Natural killer cell (primary cell): ENCODE measurements around the gene LAMA5. TPM values are rescaled to one million over a fixed set of nuclear protein-coding genes. Genes with fewer than 3 reads are reported as not detected.
A peak's percentile ranks its signal among the peaks of the same experiment; 100 is the strongest.

Experiments used
- ATAC-seq, 3 donors: fragments of 150-1000 bp in 2 of 3; fragments of 200-7000 bp in 1 of 3; cut with Tn5 transposase; 1 replicate in 1 of 3; 2 replicates in 2 of 3; pipeline ENCODE4 v1.10.0; 2021; ENCODE audit warnings: mild to moderate bottlenecking in 2 of 3, moderate library complexity in 2 of 3
- DNase-seq, 2 donors: peaks; one replicate each; pipeline versions ENCODE4 v3.0.0 to v3.0.0-alpha.2; 2013 to 2021; ENCODE audit warnings: mixed read lengths in 1 of 2
- H3K27ac ChIP-seq: one replicate; pipeline ENCODE4 v1.5.1; 2013; ENCODE audit warnings: mild to moderate bottlenecking, low read length
- H3K27me3 ChIP-seq: one replicate; pipeline ENCODE4 v1.6.1; 2013; ENCODE audit warnings: low read length; ENCODE audit not compliant: control insufficient read depth, insufficient read depth
- H3K36me3 ChIP-seq: one replicate; pipeline ENCODE4 v1.6.1; 2013; ENCODE audit warnings: low read length; ENCODE audit not compliant: control insufficient read depth, insufficient read depth
- H3K4me1 ChIP-seq: one replicate; pipeline ENCODE4 v1.6.1; 2013; ENCODE audit warnings: low read length; ENCODE audit not compliant: control insufficient read depth, insufficient read depth
- H3K4me3 ChIP-seq: one replicate; pipeline ENCODE4 v1.5.1; 2013; ENCODE audit warnings: low read length
- H3K9me3 ChIP-seq: one replicate; pipeline ENCODE4 v1.6.1; 2013; ENCODE audit warnings: low read length; ENCODE audit not compliant: control insufficient read depth, insufficient read depth
- H3K27ac Mint-ChIP-seq, 2 donors: one replicate each; pipeline ENCODE4 v1.8.0; 2022; ENCODE audit warnings: mild to moderate bottlenecking in 2 of 2, mixed read lengths in 2 of 2, moderate library complexity in 1 of 2
- H3K27me3 Mint-ChIP-seq, 2 donors: one replicate each; pipeline ENCODE4 v1.8.0; 2022; ENCODE audit warnings: low read depth in 2 of 2, mixed read lengths in 2 of 2
- H3K36me3 Mint-ChIP-seq: one replicate; pipeline ENCODE4 v1.8.0; 2022; ENCODE audit warnings: mixed read lengths
- H3K4me1 Mint-ChIP-seq, 2 donors: one replicate each; pipeline ENCODE4 v1.8.0; 2022; ENCODE audit warnings: mixed read lengths in 2 of 2
- H3K4me3 Mint-ChIP-seq: one replicate; pipeline ENCODE4 v1.8.0; 2022; ENCODE audit warnings: mild to moderate bottlenecking, moderate library complexity, mixed read lengths
- H3K9me3 Mint-ChIP-seq, 2 donors: one replicate each; pipeline ENCODE4 v1.8.0; 2022; ENCODE audit warnings: mixed read lengths in 2 of 2
- WGBS: methylation state at CpG from one replicate; pipeline ENCODE4 v1.1.7; 2013; ENCODE audit warnings: missing lambda C conversion rate; ENCODE audit not compliant: insufficient coverage; 5-methylcytosine and 5-hydroxymethylcytosine counted together
- intact Hi-C: fragments of 100-400 bp; cut with micrococcal nuclease; formaldehyde crosslinking; loops from one replicate; pipeline ENCODE4 v1.14.2; 2022
- total RNA-seq, 4 donors: library from RNA; stranded (reverse); fragments of 120-200 nt in 1 of 4; gene quantifications; one replicate each; pipeline versions ENCODE4 v1.2.3 to v1.2.4, GENCODE V29; 2013 to 2022
- TF ChIP-seq, protein P1 (sequence below): fragments of 200-600 bp; IDR thresholded peaks from one replicate; pipeline ENCODE4 v1.8.0; 2022; ENCODE audit warnings: antibody characterized with exemption

The LAMA5 gene
- total RNA-seq, 3 donors from 2014 or later (not counting 1 experiment from before 2014, with no cell fraction given), result 1.0 to 4.3 (median 1.4) TPM

DNA sequence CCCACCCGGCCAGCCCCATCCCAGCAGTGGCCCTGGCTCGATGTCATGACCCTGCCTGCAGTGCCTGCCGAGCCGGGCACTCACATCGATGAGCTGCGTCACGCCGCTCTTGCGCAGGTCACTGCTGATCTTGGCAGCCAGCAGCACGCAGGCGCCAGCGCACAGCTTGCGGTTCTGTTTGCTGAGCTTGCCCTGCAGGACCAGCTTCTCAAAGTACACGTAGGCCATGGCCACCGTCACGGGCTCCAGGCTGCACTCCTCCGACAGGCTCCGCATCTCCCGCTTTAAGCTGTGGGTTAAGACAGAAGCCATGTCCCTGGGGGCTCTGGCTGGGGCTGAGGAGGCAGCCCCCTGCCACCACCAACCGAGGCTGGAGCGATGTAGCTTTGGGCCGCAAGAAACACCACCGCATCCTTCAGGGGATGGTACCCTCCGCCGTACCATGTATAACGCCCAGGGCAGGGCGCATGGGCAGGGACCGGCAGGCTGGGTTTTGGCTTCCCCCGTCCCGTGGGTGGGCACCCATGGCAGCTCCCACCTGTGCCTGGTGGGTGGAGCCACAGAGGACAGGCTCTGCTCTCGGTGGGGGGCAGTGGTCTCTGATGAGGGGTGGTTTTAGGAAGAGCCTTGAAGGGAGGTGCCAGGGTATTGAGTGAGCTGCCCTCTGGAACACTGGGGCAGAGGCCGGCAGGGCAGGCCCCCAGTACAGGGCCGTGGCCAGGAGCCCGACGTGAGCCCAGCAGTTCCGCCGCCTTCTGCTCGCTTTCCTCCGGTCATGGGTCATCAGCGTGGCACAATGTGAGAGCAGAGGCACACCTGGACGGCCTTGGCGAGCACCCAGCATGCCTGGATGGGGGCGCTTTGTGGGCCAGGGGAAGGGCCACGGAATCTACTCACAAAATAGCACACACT, 24.3 kb upstream of the LAMA5 start:
- 95% methylated on average over 44 of the region's 44 CpGs for WGBS

DNA sequence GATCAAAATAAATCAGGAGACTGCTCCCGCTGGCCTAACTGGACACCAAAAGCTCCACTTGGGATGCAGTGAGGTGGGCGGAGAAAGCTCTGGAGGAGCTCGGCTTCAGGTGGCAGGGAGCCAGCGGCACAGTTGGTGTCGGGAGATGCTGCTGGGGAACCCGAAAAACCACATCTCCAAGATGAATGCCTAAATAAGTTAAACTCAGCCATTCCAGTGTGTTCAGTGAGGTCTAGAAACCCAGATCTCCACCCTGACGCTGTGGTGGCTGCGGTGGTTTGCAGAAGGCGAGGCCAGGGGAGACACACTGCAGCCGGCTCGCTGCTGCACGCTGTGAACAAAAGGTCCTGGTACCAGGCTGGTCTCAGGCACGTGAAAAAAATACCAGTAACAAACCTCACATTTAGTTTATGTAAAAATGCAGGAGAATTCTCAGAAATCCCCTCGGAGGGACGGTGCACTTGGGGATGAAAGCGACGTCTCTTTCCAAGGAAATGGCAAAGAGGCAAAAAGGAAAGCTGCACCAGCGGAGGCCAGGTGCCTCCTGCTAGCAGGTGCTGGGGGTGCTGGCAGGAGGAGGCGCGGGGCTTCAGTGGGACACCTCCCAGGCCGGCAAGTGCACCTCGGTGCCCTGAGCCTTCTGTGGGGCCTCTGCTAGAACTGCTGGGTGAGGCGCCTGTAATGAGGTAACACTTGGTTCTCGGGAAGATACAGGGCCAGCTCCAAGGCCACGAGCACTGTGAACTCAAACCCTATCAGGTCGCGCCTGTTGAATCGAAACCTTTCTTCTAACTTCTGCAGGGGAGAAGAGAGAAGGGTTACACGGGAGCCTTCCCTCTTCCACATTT, 23.4 kb upstream of the LAMA5 start:
- H3K27me3 Mint-ChIP-seq, result no peaks in the 10 kb centered on the region
- Histone ChIP-seq H3K27ac (no peak overlapping the region), H3K36me3 (peaks cover 27% of the 10 kb centered on the region), H3K27me3 (no peaks in the 10 kb centered on the region), H3K4me3 (no peak overlapping the region), H3K9me3 (no peaks in the 10 kb centered on the region), H3K4me1 (peaks cover 22% of the 10 kb centered on the region)
- DNase-seq, result no peak
- H3K36me3 Mint-ChIP-seq, result no peaks in the 10 kb centered on the region
- no peak overlapping the region for H3K4me3 Mint-ChIP-seq
- intact Hi-C loops, result no loop called here
- TF ChIP-seq, protein P1, sequence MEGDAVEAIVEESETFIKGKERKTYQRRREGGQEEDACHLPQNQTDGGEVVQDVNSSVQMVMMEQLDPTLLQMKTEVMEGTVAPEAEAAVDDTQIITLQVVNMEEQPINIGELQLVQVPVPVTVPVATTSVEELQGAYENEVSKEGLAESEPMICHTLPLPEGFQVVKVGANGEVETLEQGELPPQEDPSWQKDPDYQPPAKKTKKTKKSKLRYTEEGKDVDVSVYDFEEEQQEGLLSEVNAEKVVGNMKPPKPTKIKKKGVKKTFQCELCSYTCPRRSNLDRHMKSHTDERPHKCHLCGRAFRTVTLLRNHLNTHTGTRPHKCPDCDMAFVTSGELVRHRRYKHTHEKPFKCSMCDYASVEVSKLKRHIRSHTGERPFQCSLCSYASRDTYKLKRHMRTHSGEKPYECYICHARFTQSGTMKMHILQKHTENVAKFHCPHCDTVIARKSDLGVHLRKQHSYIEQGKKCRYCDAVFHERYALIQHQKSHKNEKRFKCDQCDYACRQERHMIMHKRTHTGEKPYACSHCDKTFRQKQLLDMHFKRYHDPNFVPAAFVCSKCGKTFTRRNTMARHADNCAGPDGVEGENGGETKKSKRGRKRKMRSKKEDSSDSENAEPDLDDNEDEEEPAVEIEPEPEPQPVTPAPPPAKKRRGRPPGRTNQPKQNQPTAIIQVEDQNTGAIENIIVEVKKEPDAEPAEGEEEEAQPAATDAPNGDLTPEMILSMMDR, result no peak
- no peaks in the 10 kb centered on the region for H3K9me3 Mint-ChIP-seq
- WGBS, result 92% methylated on average over 29 of the region's 29 CpGs
- no peak for ATAC-seq
- H3K27ac Mint-ChIP-seq, result peak overlapping the region in 1 of 2 donors; percentile 45
- peaks cover 21 to 35% of the 10 kb centered on the region in 2 donors for H3K4me1 Mint-ChIP-seq

More for the DNA sequence above, 24.3 kb upstream of the LAMA5 start:
- TF ChIP-seq, protein P1, result no peak
- no peaks in the 10 kb centered on the region for H3K9me3 ChIP-seq
- intact Hi-C loops, result no loop called here
- no peaks in the 10 kb centered on the region for H3K9me3 Mint-ChIP-seq
- peaks cover 27% of the 10 kb centered on the region for H3K36me3 ChIP-seq
- DNase-seq (no peak), ATAC-seq (no peak)
- no peaks in the 10 kb centered on the region for H3K36me3 Mint-ChIP-seq
- H3K4me1 ChIP-seq, result peaks cover 13% of the 10 kb centered on the region
- peaks cover 16 to 26% of the 10 kb centered on the region in 2 donors for H3K4me1 Mint-ChIP-seq
- H3K27ac ChIP-seq, result no peak overlapping the region
- H3K27me3 ChIP-seq, result no peaks in the 10 kb centered on the region
- no peaks in the 10 kb centered on the region for H3K27me3 Mint-ChIP-seq
- H3K4me3 ChIP-seq, result no peak overlapping the region
- no peak overlapping the region for H3K27ac Mint-ChIP-seq
- H3K4me3 Mint-ChIP-seq, result no peak overlapping the region

DNA sequence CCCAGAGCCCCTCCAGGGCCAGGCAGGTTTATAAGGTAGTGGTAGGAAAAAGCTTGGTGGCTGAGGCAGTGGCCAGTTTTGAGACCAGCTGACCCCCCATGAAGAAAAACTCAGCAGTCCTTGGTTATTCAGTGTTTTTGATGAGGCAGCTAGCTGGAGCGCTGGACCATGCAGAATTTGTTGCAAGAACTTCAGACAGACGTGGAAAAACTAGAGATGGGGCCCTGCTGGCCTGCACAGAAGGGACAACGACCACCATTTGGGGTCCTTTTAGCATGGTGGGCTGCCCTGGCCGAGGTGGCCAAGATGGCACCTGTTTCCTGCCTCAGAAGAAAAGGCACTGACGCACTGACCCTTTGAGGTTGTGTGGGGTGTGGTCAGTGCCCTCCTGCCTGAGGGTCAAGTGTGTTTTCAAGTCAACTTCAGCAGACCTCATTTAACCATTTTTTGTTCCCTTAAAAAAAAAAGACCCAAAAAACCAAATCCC, 22.5 kb upstream of the LAMA5 start:
- Mint-ChIP-seq H3K4me1 (peaks cover 27 to 42% of the 10 kb centered on the region in 2 donors), H3K27ac (peak overlapping the region in 1 of 2 donors; percentile 84), H3K4me3 (no peak overlapping the region), H3K9me3 (no peaks in the 10 kb centered on the region), H3K36me3 (no peaks in the 10 kb centered on the region), H3K27me3 (no peaks in the 10 kb centered on the region)
- intact Hi-C loops, result loop anchor here (10.0 kb wide), 1 partner anchor 375 kb away; no protein-coding TSS in a partner anchor
- no peak for ATAC-seq
- H3K27ac ChIP-seq, result no peak overlapping the region
- H3K4me1 ChIP-seq, result peaks cover 23% of the 10 kb centered on the region
- TF ChIP-seq, protein P1, result no peak
- H3K9me3 ChIP-seq, result no peaks in the 10 kb centered on the region
- WGBS, result 94% methylated on average over 5 of the region's 5 CpGs
- no peak overlapping the region for H3K4me3 ChIP-seq
- no peaks in the 10 kb centered on the region for H3K27me3 ChIP-seq
- peaks cover 25% of the 10 kb centered on the region for H3K36me3 ChIP-seq
- no peak for DNase-seq
